Vagina (tissue), 2 donors: ENCODE results near the gene BCDIN3D.

Source experiments
- POLR2A ChIP-seq, 2 donors: fragments of 450-650 bp; IDR thresholded peaks; one replicate each; pipeline ENCODE4 v1.6.1; 2017; ENCODE audit warnings: antibody characterized with exemption in 2 of 2, mild to moderate bottlenecking in 2 of 2, moderate library complexity in 2 of 2
- TF ChIP-seq, protein P1 (sequence below), 3 experiments: fragments of 450-650 bp in 2 of 3; fragments of 200-600 bp in 1 of 3; sonication (generic) in 1 of 3; IDR thresholded peaks; one replicate each; pipeline ENCODE4 v1.5.1; 2017 to 2019; ENCODE audit warnings: antibody characterized with exemption in 3 of 3, mild to moderate bottlenecking in 2 of 3, moderate library complexity in 2 of 3

DNA sequence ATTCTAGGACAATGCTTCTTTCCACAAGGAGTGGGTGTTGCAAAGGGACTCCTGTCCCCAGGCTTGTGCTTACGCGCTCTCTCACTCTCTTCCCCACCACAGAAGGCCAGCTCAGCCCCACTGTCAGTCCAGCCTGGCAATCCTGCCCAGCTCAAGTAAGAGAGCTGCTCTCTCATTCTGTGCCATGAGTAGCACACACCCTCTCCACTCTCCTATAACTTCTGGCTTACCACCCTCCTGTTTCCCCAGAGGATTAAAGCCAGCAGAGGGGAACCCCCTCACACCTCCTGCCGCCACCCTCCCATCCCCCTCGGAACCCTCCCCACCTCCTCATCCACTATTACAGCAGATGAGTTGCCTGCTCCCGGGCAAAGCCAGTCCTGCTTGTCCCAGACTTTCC, 31.8 kb downstream of the BCDIN3D start:
- TF ChIP-seq, protein P1, sequence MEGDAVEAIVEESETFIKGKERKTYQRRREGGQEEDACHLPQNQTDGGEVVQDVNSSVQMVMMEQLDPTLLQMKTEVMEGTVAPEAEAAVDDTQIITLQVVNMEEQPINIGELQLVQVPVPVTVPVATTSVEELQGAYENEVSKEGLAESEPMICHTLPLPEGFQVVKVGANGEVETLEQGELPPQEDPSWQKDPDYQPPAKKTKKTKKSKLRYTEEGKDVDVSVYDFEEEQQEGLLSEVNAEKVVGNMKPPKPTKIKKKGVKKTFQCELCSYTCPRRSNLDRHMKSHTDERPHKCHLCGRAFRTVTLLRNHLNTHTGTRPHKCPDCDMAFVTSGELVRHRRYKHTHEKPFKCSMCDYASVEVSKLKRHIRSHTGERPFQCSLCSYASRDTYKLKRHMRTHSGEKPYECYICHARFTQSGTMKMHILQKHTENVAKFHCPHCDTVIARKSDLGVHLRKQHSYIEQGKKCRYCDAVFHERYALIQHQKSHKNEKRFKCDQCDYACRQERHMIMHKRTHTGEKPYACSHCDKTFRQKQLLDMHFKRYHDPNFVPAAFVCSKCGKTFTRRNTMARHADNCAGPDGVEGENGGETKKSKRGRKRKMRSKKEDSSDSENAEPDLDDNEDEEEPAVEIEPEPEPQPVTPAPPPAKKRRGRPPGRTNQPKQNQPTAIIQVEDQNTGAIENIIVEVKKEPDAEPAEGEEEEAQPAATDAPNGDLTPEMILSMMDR (IDR thresholded peaks at IDR 0.05), result no peak
- TF ChIP-seq POLR2A (IDR thresholded peaks at IDR 0.05), result no peak
